ENCODE data around the gene GNPTAB. TPM values are rescaled to one million over a fixed set of nuclear protein-coding genes. Genes with fewer than 3 reads are reported as not detected.

Gene GNPTAB
- total RNA-seq, 1 experiment from 2014 or later = 25.4 TPM

GRCh38 chr12:101781834-101782233, 48.9 kb downstream of the GNPTAB start (continued):
- no peak for TF ChIP-seq ZNF532 (CRISPR knock-in tag; IDR thresholded peaks at IDR 0.05; ENCODE audit: borderline replicate concordance)
- no peak for TF ChIP-seq NFYB (CRISPR knock-in tag; conservative IDR thresholded peaks at IDR 0.05; ENCODE audit: low read depth)
- TF ChIP-seq IRF2 (CRISPR knock-in tag; IDR thresholded peaks at IDR 0.05; ENCODE audit: borderline replicate concordance, low read depth) = no peak
- no peak for TF ChIP-seq PRRX2 (CRISPR knock-in tag; IDR thresholded peaks at IDR 0.05)
- no peak for TF ChIP-seq CTCF (IDR thresholded peaks at IDR 0.05)
- no peak for TF ChIP-seq GTF2I (CRISPR knock-in tag; conservative IDR thresholded peaks at IDR 0.05)
- TF ChIP-seq NFATC4 (CRISPR knock-in tag; IDR thresholded peaks at IDR 0.05) = no peak
- TF ChIP-seq CBFB (CRISPR knock-in tag; IDR thresholded peaks at IDR 0.05; ENCODE audit: low read depth) = no peak
- no peak for TF ChIP-seq ZNF425 (CRISPR knock-in tag; conservative IDR thresholded peaks at IDR 0.05)

- H3K27me3 Mint-ChIP-seq (ENCODE audit: low read depth) = no peaks in the 10 kb centered on the region
- TF ChIP-seq ZSCAN18 (CRISPR knock-in tag; IDR thresholded peaks at IDR 0.05) (no peak), ESRRA (CRISPR knock-in tag; IDR thresholded peaks at IDR 0.05; ENCODE audit: borderline replicate concordance) (no peak), ZNF423 (CRISPR knock-in tag; IDR thresholded peaks at IDR 0.05) (no peak), NR2C2 (CRISPR knock-in tag; IDR thresholded peaks at IDR 0.05) (no peak)
- DNase-seq (ENCODE audit: low spot score) (no peak), ATAC-seq (no peak)
- CTCF ChIA-PET = interaction anchor here (1.7 to 2.2 kb wide), 4 partner anchors 21 to 50 kb away, joined by 5 to 8 read pairs (median 6); partner anchors contain the start of gene GNPTAB
- no peaks in the 10 kb centered on the region for H3K9me3 Mint-ChIP-seq
- H3K4me1 Mint-ChIP-seq = 0 out of 2 replicates have a peak, but pooled peaks cover 3% of the 10 kb centered on the region
- peaks cover 3% of the 10 kb centered on the region for H3K36me3 Mint-ChIP-seq
- H3K27ac Mint-ChIP-seq = no peak overlapping the region
- POLR2A ChIA-PET = interaction anchor here (1.1 kb wide), 1 partner anchor 59 kb away, joined by 4 read pairs; no protein-coding TSS in a partner anchor
- no peak overlapping the region for H3K4me3 Mint-ChIP-seq
Measured at GRCh38 chr12:101780599-101780998, 50.2 kb downstream of the GNPTAB start.

- ATAC-seq (no peak), DNase-seq (ENCODE audit: low spot score) (no peak)
- POLR2A ChIA-PET = no interaction called here
- H3K27me3 Mint-ChIP-seq (ENCODE audit: low read depth) = no peaks in the 10 kb centered on the region
- no peak overlapping the region for H3K4me3 Mint-ChIP-seq
- CTCF ChIA-PET = interaction anchor here (0.7 to 2.2 kb wide), 5 partner anchors 20 to 60 kb away, joined by 4 to 8 read pairs (median 6); partner anchors contain the start of gene GNPTAB
- H3K4me1 Mint-ChIP-seq = 0 out of 2 replicates have a peak, but pooled peaks cover 3% of the 10 kb centered on the region
- no peak overlapping the region for H3K27ac Mint-ChIP-seq
- peaks cover 3% of the 10 kb centered on the region for H3K36me3 Mint-ChIP-seq
- H3K9me3 Mint-ChIP-seq = no peaks in the 10 kb centered on the region
- TF ChIP-seq MLX (CRISPR knock-in tag; IDR thresholded peaks at IDR 0.05) = no peak
- TF ChIP-seq ZNF512 (CRISPR knock-in tag; IDR thresholded peaks at IDR 0.05; ENCODE audit: borderline replicate concordance) = no peak
- no peak for TF ChIP-seq OVOL2 (CRISPR knock-in tag; IDR thresholded peaks at IDR 0.05; ENCODE audit: borderline replicate concordance)
- no peak for TF ChIP-seq TEAD4 (CRISPR knock-in tag; IDR thresholded peaks at IDR 0.05)
- TF ChIP-seq E2F1 (CRISPR knock-in tag; IDR thresholded peaks at IDR 0.05) = no peak
- TF ChIP-seq JUN (CRISPR knock-in tag; IDR thresholded peaks at IDR 0.05) = no peak
- TF ChIP-seq NFATC4 (CRISPR knock-in tag; IDR thresholded peaks at IDR 0.05) = no peak
- TF ChIP-seq NFYB (CRISPR knock-in tag; conservative IDR thresholded peaks at IDR 0.05; ENCODE audit: low read depth) = no peak
Measured at GRCh38 chr12:101779626-101780025, 51.1 kb downstream of the GNPTAB start.

All from WTC11 (cell line).